ENCODE data around the gene DBN1. TPM values are rescaled to one million over a fixed set of nuclear protein-coding genes. Genes with fewer than 3 reads are reported as not detected.

DBN1 gene
- total RNA-seq, 1 donor from 2014 or later, result 371 TPM

DNA sequence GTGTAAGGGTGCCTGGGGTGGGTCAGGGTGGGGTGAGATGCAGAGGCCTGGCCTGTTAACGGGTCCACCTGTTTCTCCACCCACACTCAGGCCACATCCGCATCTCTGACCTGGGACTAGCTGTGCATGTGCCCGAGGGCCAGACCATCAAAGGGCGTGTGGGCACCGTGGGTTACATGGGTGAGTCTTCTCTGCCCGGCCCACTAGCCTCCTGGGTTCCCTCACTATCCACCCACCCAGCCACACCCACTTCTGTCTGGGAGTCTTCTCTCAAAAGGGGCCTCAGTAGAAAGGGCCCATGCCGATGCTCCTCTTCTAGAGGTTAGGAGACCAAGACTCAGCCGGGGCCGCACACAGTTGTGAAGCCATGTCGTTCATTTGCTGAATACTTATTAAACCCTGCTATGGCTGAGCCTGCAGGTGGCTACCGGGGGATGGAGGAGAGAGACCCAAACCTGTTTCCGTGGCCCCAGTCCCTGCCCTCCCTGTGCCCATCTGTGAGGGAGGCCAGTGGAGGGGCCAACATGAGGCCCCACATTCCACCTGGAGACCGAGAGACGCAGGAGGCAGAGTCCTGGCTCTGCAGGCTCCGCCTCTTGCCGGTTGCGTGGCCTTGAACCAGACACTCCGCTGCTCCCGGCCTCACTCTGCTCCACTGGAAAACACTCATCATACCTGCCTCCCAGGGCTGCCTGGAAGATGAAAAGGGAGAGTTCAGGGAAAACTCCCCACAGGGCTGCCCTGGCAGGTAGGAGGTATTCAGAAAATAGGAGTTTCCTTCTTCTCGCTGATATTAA is 38.3 kb downstream of the DBN1 start:
- no peaks in the 10 kb centered on the region for H3K9me3 ChIP-seq (ENCODE audit: insufficient read depth, low read depth, low read length)
- H4K20me1 ChIP-seq (ENCODE audit: insufficient read depth, low read length), result peaks cover 12% of the 10 kb centered on the region
- peaks cover 5% of the 10 kb centered on the region for H3K79me2 ChIP-seq (ENCODE audit: insufficient read depth, low read length)
- H3K36me3 ChIP-seq (ENCODE audit: insufficient read depth, low read length), result peaks cover 4% of the 10 kb centered on the region
- Mint-ChIP-seq H3K27me3 (ENCODE audit: low read depth, unreplicated experiment) (no peaks in the 10 kb centered on the region), H3K36me3 (ENCODE audit: low read depth, unreplicated experiment) (peaks cover 18% of the 10 kb centered on the region), H3K4me1 (ENCODE audit: low read depth, unreplicated experiment) (no peaks in the 10 kb centered on the region), H3K27ac (ENCODE audit: unreplicated experiment) (no peak overlapping the region), H3K4me3 (ENCODE audit: unreplicated experiment) (no peak overlapping the region), H3K9me3 (ENCODE audit: unreplicated experiment) (peaks cover 1% of the 10 kb centered on the region)
- no peak overlapping the region for H2AFZ ChIP-seq (ENCODE audit: low read depth, low read length)
- no peak for DNase-seq (ENCODE audit: low read depth)
- H3K27ac ChIP-seq (ENCODE audit: low read depth, low read length), result no peak overlapping the region
- no peaks in the 10 kb centered on the region for H3K27me3 ChIP-seq (ENCODE audit: insufficient read depth, low read length)
- no peak for FAIRE-seq
- H3K4me2 ChIP-seq (ENCODE audit: low read length), result no peak overlapping the region
- no peaks in the 10 kb centered on the region for H3K4me1 ChIP-seq (ENCODE audit: insufficient read depth, low read length)
- no peak overlapping the region for H3K9ac ChIP-seq (ENCODE audit: low read length)
- no peak overlapping the region for H3K4me3 ChIP-seq (ENCODE audit: insufficient read depth, low read depth, low read length)
- TF ChIP-seq EZH2 (IDR thresholded peaks at IDR 0.05; ENCODE audit: insufficient read depth, low read length), result no peak
- TF ChIP-seq, protein P1, sequence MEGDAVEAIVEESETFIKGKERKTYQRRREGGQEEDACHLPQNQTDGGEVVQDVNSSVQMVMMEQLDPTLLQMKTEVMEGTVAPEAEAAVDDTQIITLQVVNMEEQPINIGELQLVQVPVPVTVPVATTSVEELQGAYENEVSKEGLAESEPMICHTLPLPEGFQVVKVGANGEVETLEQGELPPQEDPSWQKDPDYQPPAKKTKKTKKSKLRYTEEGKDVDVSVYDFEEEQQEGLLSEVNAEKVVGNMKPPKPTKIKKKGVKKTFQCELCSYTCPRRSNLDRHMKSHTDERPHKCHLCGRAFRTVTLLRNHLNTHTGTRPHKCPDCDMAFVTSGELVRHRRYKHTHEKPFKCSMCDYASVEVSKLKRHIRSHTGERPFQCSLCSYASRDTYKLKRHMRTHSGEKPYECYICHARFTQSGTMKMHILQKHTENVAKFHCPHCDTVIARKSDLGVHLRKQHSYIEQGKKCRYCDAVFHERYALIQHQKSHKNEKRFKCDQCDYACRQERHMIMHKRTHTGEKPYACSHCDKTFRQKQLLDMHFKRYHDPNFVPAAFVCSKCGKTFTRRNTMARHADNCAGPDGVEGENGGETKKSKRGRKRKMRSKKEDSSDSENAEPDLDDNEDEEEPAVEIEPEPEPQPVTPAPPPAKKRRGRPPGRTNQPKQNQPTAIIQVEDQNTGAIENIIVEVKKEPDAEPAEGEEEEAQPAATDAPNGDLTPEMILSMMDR (IDR thresholded peaks at IDR 0.05; ENCODE audit: insufficient read depth, low read depth, low read length), result no peak

DNA sequence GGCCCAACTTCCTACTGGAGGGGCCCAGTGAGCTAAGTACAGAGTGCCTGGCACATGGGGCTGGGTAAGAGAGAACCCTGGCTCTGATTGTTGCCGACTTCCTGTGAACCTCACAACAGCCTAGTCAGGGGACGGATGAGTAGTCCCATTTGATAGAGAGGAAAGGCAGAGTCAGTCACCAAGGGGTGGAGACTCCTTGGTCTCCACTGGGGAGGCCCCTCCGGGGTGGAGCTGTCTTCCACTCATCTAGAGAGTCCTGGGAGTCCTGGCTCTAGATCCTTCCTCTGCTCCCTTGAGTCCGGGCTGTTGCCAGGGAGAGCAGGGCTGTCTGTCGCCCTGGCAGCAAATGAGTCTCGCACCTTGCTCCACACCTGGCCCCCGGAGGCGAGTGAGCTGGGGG is 39.0 kb downstream of the DBN1 start:
- no peaks in the 10 kb centered on the region for H3K27me3 ChIP-seq (ENCODE audit: insufficient read depth, low read length)
- FAIRE-seq (no peak), DNase-seq (ENCODE audit: low read depth) (no peak)
- H3K4me1 Mint-ChIP-seq (ENCODE audit: low read depth, unreplicated experiment), result peaks cover 3% of the 10 kb centered on the region
- peaks cover 1% of the 10 kb centered on the region for H3K9me3 Mint-ChIP-seq (ENCODE audit: unreplicated experiment)
- H4K20me1 ChIP-seq (ENCODE audit: insufficient read depth, low read length), result peaks cover 20% of the 10 kb centered on the region
- H3K79me2 ChIP-seq (ENCODE audit: insufficient read depth, low read length), result peaks cover 11% of the 10 kb centered on the region
- peaks cover 4% of the 10 kb centered on the region for H3K36me3 ChIP-seq (ENCODE audit: insufficient read depth, low read length)
- no peak overlapping the region for H3K4me2 ChIP-seq (ENCODE audit: low read length)
- no peak overlapping the region for H3K27ac ChIP-seq (ENCODE audit: low read depth, low read length)
- H3K27ac Mint-ChIP-seq (ENCODE audit: unreplicated experiment), result no peak overlapping the region
- TF ChIP-seq, protein P1 (IDR thresholded peaks at IDR 0.05; ENCODE audit: insufficient read depth, low read depth, low read length), result no peak
- no peak overlapping the region for H3K4me3 ChIP-seq (ENCODE audit: insufficient read depth, low read depth, low read length)
- no peaks in the 10 kb centered on the region for H3K4me1 ChIP-seq (ENCODE audit: insufficient read depth, low read length)
- no peak overlapping the region for H2AFZ ChIP-seq (ENCODE audit: low read depth, low read length)
- H3K9me3 ChIP-seq (ENCODE audit: insufficient read depth, low read depth, low read length), result no peaks in the 10 kb centered on the region
- peaks cover 15% of the 10 kb centered on the region for H3K36me3 Mint-ChIP-seq (ENCODE audit: low read depth, unreplicated experiment)
- no peak overlapping the region for H3K4me3 Mint-ChIP-seq (ENCODE audit: unreplicated experiment)
- no peak overlapping the region for H3K9ac ChIP-seq (ENCODE audit: low read length)
- H3K27me3 Mint-ChIP-seq (ENCODE audit: low read depth, unreplicated experiment), result no peaks in the 10 kb centered on the region

DNA sequence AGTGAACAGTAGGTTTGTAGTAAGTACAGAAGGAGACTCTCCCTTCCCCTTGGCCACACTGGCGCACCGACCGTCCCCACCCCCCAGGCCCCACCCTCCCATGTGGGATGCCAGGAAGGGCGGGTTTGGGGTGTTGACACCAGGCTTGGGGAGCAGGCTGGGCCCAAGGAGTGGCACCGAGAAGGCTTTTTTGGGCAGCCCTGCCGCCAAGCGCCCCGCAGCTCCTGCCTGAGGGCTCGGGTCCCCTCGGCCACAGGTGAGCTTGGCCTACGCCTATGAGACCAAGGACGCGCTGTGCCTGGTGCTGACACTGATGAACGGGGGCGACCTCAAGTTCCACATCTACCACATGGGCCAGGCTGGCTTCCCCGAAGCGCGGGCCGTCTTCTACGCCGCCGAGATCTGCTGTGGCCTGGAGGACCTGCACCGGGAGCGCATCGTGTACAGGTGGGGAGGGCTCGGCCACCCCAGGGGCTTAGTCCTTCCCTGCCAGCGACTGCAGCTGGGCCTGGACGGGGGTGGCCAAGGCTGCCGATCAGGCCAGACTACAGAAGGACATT is 39.7 kb downstream of the DBN1 start:
- Histone ChIP-seq H3K4me3 (ENCODE audit: insufficient read depth, low read depth, low read length) (no peak overlapping the region), H3K27me3 (ENCODE audit: insufficient read depth, low read length) (no peaks in the 10 kb centered on the region), H3K36me3 (ENCODE audit: insufficient read depth, low read length) (peaks cover 4% of the 10 kb centered on the region), H3K9me3 (ENCODE audit: insufficient read depth, low read depth, low read length) (no peaks in the 10 kb centered on the region), H4K20me1 (ENCODE audit: insufficient read depth, low read length) (peaks cover 26% of the 10 kb centered on the region), H3K9ac (ENCODE audit: low read length) (no peak overlapping the region), H2AFZ (ENCODE audit: low read depth, low read length) (no peak overlapping the region), H3K4me1 (ENCODE audit: insufficient read depth, low read length) (no peaks in the 10 kb centered on the region), H3K79me2 (ENCODE audit: insufficient read depth, low read length) (peaks cover 18% of the 10 kb centered on the region), H3K4me2 (ENCODE audit: low read length) (no peak overlapping the region), H3K27ac (ENCODE audit: low read depth, low read length) (no peak overlapping the region)
- H3K27me3 Mint-ChIP-seq (ENCODE audit: low read depth, unreplicated experiment), result no peaks in the 10 kb centered on the region
- H3K9me3 Mint-ChIP-seq (ENCODE audit: unreplicated experiment), result no peaks in the 10 kb centered on the region
- no peak overlapping the region for H3K27ac Mint-ChIP-seq (ENCODE audit: unreplicated experiment)
- H3K4me1 Mint-ChIP-seq (ENCODE audit: low read depth, unreplicated experiment), result peaks cover 9% of the 10 kb centered on the region
- H3K36me3 Mint-ChIP-seq (ENCODE audit: low read depth, unreplicated experiment), result peaks cover 16% of the 10 kb centered on the region
- DNase-seq (ENCODE audit: low read depth) (no peak), FAIRE-seq (no peak)
- no peak overlapping the region for H3K4me3 Mint-ChIP-seq (ENCODE audit: unreplicated experiment)
- TF ChIP-seq EZH2 (IDR thresholded peaks at IDR 0.05; ENCODE audit: insufficient read depth, low read length), result no peak
- TF ChIP-seq, protein P1 (IDR thresholded peaks at IDR 0.05; ENCODE audit: insufficient read depth, low read depth, low read length), result no peak

Measured in astrocyte (in vitro differentiated cells and primary cell).